ENCODE results near the gene PRND.
"Not testable (repeated sequence)": the region's sequence is repeated elsewhere in the genome, so short reads cannot be mapped to it uniquely, and the experiment has no call there.

PRND gene

GRCh38 chr20:4708856-4709255, 12.9 kb upstream of the PRND start:
- DNase-seq (ENCODE audit: low spot score), result no peak

DNA sequence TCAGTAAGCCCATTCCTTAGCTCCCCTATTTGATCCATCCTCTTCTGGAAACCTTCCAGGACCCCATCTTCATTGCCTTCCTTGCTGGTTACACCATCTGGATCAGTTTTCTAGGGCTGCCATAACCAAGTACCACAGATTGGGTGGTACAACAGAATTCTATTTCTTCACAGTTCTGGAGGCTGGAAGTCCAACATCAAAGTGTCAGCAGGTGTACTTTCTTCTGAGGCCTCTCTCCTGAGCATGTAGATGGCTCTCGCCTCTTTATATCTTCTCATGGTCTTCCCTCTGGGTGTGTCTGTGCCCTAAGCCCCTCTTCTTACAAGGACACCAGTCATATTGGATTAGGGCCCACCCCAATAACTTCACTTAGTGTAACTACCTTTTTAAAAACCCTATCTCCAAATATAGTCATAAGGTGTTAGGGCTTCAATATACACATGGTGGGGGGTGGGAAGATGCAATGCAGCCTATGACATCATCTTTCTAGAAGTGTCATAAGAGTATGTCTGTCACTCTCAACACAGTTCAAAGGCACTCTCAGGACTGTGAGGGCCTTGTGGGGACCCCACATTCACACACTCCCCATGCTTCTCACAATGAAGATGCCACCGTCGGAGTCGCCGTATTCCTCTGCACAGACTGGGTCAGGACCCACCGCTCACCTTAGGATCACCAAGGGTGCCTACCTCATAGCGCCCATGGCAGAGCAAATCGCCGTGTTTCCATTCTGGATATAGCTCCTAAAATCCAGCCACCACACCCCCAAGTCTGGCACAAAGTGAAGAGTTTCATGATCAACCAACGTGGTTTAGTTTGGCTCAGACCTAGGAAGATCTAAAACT, 12.2 kb upstream of the PRND start:
- DNase-seq (ENCODE audit: low spot score), result no peak

DNA sequence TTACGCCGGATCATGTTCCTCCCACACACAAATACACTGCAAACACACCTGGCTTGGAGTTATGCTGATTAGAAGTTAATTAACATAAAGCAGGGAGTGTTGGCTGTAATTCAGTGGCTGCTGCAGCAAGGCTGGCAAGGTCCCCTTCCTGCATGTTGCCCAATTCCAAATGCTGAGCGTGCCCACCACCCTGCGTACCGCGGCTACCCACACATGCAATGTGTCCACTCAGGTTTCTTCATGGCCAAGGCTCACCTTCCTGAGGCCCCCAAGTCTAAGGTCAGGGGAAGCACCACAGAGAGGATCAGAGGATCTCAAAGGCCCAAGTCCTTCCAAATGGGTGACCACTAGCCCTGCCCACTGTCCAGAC, 11.6 kb upstream of the PRND start:
- no peak for DNase-seq (ENCODE audit: low spot score)

- DNase-seq (ENCODE audit: low spot score), result no peak
Measured at GRCh38 chr20:4711511-4711910, 10.2 kb upstream of the PRND start.

- peak; percentile 62 for DNase-seq (ENCODE audit: low spot score)
Measured at GRCh38 chr20:4713401-4713800, 8.3 kb upstream of the PRND start.

DNA sequence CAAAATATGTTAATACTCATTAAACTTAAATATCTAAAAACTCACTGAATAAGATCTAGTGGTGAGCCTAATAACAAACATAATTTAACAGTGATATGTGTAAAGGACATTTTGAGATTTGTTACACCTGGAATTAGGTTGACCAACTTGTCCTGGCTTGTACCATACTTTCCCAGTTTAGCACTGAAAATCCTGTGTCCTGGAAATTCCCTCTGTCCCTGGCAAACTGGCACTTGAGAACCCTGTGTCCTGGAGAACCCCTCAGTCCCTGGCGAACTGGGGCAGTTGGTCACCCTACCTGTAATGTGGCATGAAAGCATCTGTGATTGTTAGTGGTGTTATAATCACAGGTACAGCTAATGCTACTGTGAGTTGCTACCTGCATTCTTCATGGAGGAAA, 6.9 kb upstream of the PRND start:
- no peak for DNase-seq (ENCODE audit: low spot score)

DNA sequence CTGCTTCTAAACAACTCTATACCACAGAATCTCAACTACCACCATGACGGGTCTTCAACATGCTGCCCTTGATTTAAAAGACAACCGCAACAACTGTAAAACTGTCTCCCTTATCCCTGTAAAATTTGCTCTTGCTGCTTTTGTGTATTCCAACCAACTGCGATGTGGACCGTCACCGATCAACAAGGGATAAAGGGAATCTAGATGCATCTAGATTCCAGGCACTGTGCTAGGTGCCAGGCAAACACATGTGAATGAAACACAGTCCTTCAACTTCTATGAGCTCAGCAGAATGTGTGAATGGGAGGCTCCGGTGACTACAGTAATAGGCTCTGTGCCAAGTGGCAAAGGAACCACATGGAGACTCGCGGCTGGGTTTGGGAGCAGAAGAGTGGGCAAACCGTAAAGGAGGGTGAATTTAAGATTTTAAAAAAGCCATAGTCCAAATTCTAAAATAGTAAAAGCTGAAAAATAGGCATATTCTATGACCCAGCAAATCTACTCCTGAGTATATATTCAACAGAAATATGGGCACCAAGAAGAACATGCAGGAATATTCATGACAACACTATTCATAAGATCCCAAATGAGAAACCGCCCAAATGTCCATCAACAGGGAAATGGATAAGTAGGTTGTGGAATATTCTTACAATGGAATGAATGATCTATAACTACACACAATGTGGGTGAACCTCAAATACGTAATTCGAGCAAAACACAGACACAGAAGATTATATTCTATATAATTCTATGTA, 3.7 kb upstream of the PRND start:
- peak; percentile 16 for DNase-seq (ENCODE audit: low spot score)

GRCh38 chr20:4719190-4719589, 2.5 kb upstream of the PRND start:
- no peak for DNase-seq (ENCODE audit: low spot score)

DNA sequence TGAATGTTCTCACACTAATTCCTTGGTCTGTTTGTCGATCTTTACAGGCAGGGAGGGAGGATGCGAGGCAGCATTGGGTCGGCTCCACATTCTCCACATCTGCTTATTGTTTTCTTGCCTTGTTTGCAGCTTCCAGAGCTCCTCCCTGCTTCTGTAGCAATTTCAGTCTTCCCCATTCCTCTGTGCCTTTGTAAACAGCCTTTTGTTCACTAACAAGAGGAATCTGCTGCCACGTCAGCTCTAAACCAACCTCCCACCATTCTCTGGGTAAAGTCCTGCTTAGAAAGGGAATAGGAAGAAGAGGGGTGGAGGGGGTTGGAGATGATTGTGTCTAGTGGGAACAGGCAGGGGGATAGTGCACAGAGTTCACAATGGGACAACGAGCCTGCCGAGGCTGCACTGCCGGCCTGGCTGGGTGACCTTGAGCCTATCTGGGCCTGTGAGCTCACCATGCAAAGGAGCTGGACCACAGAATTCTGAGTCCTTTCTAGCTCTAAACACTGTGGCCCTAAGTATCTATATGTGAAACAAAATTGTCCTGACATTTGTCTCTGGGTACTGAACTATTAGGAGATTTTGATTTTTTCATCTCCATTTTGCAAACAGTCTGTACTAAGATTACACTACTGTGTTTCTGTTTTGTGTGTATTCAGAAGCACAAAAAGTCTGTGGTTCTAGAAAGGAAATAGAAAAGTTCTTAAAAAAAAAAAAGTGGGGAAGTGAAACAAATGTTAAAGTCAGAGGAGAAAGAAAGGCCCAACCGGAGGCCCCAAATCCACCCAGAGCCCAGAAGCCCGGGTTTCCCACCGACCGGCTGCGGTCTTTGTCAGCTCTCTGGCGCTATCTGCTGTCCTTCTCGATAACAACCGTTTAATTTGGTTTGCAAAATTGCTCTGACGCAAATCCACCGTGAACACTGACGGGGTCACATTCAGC, 1.4 kb upstream of the PRND start:
- peak; percentile 63 for DNase-seq (ENCODE audit: low spot score)

GRCh38 chr20:4720977-4721349, 746 bp upstream of the PRND start:
- no peak for DNase-seq (ENCODE audit: low spot score)

GRCh38 chr20:4722571-4722970, 862 bp downstream of the PRND start:
- no peak for DNase-seq (ENCODE audit: low spot score)

- no peak for DNase-seq (ENCODE audit: low spot score)
Measured at GRCh38 chr20:4722993-4723392, 1.3 kb downstream of the PRND start.

- not testable (repeated sequence) for DNase-seq (ENCODE audit: low spot score)
Measured at GRCh38 chr20:4723553-4723952, 1.8 kb downstream of the PRND start.

DNA sequence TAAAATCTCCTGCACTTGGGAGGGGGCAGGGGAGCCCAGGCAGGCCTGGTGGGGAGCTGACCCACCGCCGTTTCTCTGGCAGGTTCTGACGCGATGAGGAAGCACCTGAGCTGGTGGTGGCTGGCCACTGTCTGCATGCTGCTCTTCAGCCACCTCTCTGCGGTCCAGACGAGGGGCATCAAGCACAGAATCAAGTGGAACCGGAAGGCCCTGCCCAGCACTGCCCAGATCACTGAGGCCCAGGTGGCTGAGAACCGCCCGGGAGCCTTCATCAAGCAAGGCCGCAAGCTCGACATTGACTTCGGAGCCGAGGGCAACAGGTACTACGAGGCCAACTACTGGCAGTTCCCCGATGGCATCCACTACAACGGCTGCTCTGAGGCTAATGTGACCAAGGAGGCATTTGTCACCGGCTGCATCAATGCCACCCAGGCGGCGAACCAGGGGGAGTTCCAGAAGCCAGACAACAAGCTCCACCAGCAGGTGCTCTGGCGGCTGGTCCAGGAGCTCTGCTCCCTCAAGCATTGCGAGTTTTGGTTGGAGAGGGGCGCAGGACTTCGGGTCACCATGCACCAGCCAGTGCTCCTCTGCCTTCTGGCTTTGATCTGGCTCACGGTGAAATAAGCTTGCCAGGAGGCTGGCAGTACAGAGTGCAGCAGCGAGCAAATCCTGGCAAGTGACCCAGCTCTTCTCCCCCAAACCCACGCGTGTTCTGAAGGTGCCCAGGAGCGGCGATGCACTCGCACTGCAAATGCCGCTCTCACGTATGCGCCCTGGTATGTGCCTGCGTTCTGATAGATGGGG, 3.0 kb downstream of the PRND start:
- DNase-seq (ENCODE audit: low spot score), result no peak

DNA sequence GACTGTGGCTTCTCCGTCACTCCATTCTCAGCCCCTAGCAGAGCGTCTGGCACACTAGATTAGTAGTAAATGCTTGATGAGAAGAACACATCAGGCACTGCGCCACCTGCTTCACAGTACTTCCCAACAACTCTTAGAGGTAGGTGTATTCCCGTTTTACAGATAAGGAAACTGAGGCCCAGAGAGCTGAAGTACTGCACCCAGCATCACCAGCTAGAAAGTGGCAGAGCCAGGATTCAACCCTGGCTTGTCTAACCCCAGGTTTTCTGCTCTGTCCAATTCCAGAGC, 3.5 kb downstream of the PRND start:
- DNase-seq (ENCODE audit: low spot score), result no peak

DNA sequence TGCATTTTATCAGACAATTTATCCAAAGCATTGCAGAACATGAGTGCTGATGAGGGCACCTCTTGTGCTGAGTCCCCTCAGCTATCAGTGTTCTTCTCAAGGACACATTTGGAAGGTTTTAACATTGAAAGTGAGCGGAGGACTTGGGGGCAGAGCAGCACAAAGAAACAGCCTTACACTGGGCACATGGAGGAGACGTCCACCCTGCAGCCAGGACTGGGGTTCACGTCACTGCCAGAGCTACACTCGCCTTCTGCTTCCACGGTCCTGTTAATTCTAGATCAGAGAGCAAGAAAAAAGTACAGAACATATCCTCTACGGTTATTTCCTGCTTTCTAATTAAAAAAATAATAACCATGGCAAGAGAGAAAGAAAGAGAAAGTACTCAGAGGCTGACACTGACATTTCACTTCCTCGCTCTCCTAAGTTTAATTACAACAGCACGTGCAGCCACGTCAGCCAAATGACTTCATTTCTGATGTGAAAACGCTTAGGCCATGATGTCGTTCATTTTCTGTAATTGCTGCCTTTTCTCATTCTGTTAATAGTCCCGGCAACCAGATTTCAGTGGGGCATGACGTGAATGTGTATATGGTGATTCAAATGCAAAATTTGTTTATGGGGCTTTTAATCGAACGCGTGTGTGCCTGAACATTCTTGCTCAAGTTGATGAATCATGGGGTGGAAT, 5.1 kb downstream of the PRND start:
- DNase-seq (ENCODE audit: low spot score), result peak; percentile 33

- no peak for DNase-seq (ENCODE audit: low spot score)
Measured at GRCh38 chr20:4728120-4728760, 6.5 kb downstream of the PRND start.

DNA sequence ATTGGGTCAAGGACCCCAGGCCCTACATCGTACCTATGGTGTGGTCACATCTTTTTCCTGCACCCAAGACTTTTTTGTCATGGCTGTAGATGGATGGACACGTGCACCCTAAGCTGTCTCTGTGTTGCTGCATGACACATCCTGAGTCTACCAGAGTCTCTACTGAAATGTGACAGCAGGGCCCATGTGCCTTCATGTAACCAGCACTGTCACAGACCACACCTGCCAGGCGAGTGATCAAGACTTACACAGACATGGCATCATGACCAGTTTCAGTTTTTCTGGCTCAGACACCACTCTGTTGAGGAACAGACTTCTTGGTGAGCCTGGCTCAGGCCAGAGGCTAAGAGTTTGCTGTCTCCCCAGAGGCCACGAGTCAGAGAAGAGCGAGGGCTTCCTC, 7.6 kb downstream of the PRND start:
- DNase-seq (ENCODE audit: low spot score), result no peak

DNA sequence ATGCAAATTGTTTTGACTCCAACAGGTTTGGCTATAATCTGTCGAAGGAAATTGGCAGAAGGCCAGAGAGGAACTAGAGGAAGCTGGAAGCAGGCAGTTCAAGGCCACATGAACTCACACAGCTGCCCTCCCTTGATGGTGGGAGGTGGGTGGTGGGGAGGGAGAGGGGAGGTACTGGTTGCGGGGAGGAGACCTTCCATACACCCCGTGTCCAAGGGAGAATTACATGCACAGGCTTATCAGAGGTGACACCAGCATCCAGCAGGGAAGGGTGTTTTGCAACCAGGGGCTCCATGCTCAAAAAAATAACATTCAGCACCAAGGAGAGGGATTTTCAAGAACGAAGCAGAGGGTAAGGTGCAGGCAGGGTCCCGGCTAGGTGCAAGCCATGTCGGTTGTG, 9.1 kb downstream of the PRND start:
- no peak for DNase-seq (ENCODE audit: low spot score)

DNA sequence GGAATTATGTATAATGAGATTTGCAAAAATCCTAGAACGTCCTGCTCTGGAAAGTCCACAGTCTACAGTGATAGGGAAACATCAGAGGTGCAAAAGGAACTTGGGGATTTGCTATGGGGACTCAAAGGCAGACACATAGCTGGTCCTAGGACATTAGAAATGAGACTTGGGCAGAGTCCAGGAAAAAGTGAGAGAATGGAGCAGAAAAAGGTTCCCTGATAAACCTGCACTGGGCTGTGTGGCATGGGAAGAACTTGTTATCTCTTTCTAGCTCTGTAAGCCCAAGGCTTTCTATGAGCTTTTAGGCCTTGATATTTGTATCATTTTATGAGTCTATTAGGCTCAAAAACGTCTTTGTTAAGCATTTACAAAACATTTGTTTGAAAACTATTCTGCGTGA, 15.2 kb downstream of the PRND start:
- DNase-seq (ENCODE audit: low spot score), result no peak

Data from kidney tubule cell (primary cell).